Smooth muscle cell (in vitro differentiated cells): ENCODE data around the gene RAD51B. TPM values are rescaled to one million over a fixed set of nuclear protein-coding genes. Genes with fewer than 3 reads are reported as not detected.

ENCODE experiments used
- DNase-seq: peaks from one replicate; lab custom pipeline; 2025; ENCODE audit not compliant: unreplicated experiment; lab: John Stamatoyannopoulos, UW
- H2AFZ ChIP-seq: fragments of 200-600 bp; sonication (generic); 2 replicates; pipeline ENCODE4 v1.6.0; 2016; ENCODE audit warnings: antibody characterized with exemption, low read depth, mild to moderate bottlenecking
- H3F3A ChIP-seq: fragments of 200-600 bp; sonication (generic); 2 replicates; pipeline ENCODE4 v1.6.0; 2017; ENCODE audit warnings: antibody characterized with exemption, low read depth
- H3K27ac ChIP-seq: fragments of 200-600 bp; sonication (generic); 2 replicates; pipeline ENCODE4 v1.5.1; 2016; ENCODE audit warnings: low read depth, mild to moderate bottlenecking
- H3K27me3 ChIP-seq: fragments of 200-600 bp; sonication (generic); 2 replicates; pipeline ENCODE4 v1.6.1; 2016; ENCODE audit warnings: low read depth, mild to moderate bottlenecking
- H3K36me3 ChIP-seq: fragments of 200-600 bp; sonication (generic); 2 replicates; pipeline ENCODE4 v1.5.1; 2016; ENCODE audit warnings: low read depth
- H3K4me1 ChIP-seq: fragments of 200-600 bp; sonication (generic); 2 replicates; pipeline ENCODE4 v1.5.1; 2016; ENCODE audit warnings: low read depth
- H3K4me2 ChIP-seq: fragments of 200-600 bp; sonication (generic); 2 replicates; pipeline ENCODE4 v1.6.0; 2016; ENCODE audit warnings: mild to moderate bottlenecking
- H3K4me3 ChIP-seq: fragments of 200-600 bp; sonication (generic); 2 replicates; pipeline ENCODE4 v1.5.1; 2016; ENCODE audit warnings: mild to moderate bottlenecking
- H3K79me2 ChIP-seq: fragments of 200-600 bp; sonication (generic); 2 replicates; pipeline ENCODE4 v1.6.0; 2016; ENCODE audit warnings: low read depth, mild to moderate bottlenecking
- H3K9ac ChIP-seq: fragments of 200-600 bp; sonication (generic); 2 replicates; pipeline ENCODE4 v1.6.0; 2016; ENCODE audit warnings: low read depth
- H3K9me3 ChIP-seq: fragments of 200-600 bp; sonication (generic); replicated peaks from 2 replicates; pipeline ENCODE4 v1.5.1; 2016; ENCODE audit warnings: low read depth
- H4K20me1 ChIP-seq: fragments of 200-600 bp; sonication (generic); 2 replicates; pipeline ENCODE4 v1.6.0; 2016; ENCODE audit warnings: low read depth
- WGBS: methylation state at CpG from one replicate; pipeline ENCODE4 v1.1.7; 2016; ENCODE audit warnings: low lambda C conversion rate; 5-methylcytosine and 5-hydroxymethylcytosine counted together
- polyA plus RNA-seq: library from polyadenylated mRNA; unstranded; fragments of >200 nt; fragmentation: Nextera tagmentation; extraction: Ambion mirVana; gene quantifications from 2 replicates; pipeline ENCODE4 v1.2.1, GENCODE V29; 2016
- total RNA-seq: library from RNA; depleted of rRNA; stranded (reverse); fragments of >200 nt; gene quantifications from 2 replicates; pipeline ENCODE4 v1.2.3, GENCODE V29; 2014
- TF ChIP-seq, protein P1 (sequence below): fragments of 200-600 bp; sonication (generic); IDR thresholded peaks from 2 replicates; pipeline ENCODE4 v1.5.1; 2017; ENCODE audit warnings: borderline replicate concordance, mild to moderate bottlenecking, antibody characterized with exemption; ENCODE audit not compliant: insufficient read depth, poor library complexity, severe bottlenecking

The RAD51B gene
- total and polyA plus RNA-seq, 2 experiments from 2014 or later: 4.6 to 5.3 TPM

DNA sequence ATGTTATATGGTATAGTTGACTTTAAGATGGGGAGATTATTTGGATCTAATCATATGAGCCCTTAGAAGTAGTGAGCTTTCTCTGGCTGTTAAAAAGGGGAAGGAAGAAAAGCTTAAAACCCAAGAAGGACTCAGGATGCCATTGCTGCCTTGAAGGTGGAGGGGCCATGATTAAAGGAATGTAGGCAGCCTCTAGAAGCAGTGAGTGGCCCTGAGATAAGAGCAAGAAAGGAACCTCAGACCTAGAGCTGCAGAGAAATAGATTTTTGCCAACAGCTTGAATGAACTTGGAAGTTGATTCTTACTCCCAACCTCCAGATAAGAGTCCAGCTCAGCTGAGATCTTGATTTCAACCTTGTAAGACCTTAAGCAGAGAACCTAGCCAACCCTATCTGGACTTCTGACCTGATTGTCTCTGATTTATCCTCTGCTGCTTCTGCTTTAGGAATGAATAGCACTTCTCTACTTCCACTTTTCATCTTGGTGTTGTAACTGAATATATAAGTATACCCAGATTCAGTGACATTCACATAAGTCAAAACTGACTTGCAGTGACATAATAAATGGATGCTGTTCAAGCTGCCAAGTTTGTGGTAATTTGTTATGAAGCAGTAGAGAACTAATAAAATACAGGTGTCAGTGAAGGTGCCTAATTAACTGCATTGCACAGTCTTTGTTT, 33.5 kb downstream of the RAD51B start:
- H3K9me3 ChIP-seq: no peaks in the 10 kb centered on the region
- TF ChIP-seq, protein P1, sequence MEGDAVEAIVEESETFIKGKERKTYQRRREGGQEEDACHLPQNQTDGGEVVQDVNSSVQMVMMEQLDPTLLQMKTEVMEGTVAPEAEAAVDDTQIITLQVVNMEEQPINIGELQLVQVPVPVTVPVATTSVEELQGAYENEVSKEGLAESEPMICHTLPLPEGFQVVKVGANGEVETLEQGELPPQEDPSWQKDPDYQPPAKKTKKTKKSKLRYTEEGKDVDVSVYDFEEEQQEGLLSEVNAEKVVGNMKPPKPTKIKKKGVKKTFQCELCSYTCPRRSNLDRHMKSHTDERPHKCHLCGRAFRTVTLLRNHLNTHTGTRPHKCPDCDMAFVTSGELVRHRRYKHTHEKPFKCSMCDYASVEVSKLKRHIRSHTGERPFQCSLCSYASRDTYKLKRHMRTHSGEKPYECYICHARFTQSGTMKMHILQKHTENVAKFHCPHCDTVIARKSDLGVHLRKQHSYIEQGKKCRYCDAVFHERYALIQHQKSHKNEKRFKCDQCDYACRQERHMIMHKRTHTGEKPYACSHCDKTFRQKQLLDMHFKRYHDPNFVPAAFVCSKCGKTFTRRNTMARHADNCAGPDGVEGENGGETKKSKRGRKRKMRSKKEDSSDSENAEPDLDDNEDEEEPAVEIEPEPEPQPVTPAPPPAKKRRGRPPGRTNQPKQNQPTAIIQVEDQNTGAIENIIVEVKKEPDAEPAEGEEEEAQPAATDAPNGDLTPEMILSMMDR: no peak
- H3K27ac ChIP-seq: no peak overlapping the region
- H3K4me1 ChIP-seq: no peaks in the 10 kb centered on the region
- no peak overlapping the region for H3K4me2 ChIP-seq
- H3F3A ChIP-seq: no peaks in the 10 kb centered on the region
- H2AFZ ChIP-seq: no peak overlapping the region
- no peak for DNase-seq
- H4K20me1 ChIP-seq: no peaks in the 10 kb centered on the region
- no peaks in the 10 kb centered on the region for H3K27me3 ChIP-seq
- H3K9ac ChIP-seq: no peak overlapping the region
- no peak overlapping the region for H3K4me3 ChIP-seq
- H3K36me3 ChIP-seq: no peaks in the 10 kb centered on the region
- H3K79me2 ChIP-seq: peaks cover 5% of the 10 kb centered on the region

DNA sequence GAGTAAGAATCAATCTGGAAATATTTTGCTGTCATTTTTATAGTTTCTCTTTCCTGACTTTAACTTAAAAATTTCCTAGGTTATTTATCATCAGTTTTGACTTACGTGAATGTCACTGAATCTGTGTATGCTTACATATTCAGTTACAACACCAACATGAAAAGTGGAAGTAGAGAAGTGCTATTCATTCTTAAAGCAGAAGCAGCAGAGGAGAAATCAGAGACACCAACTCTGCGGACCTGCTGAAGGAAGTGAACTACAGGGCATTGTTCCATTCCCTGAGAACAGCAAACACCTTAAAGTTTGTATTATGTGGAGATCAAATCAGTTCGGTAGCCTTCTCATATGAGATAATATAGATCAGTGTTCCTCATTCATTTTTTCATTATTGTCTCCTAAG, 34.1 kb downstream of the RAD51B start:
- Histone ChIP-seq H3K9me3 (no peaks in the 10 kb centered on the region), H3K79me2 (peaks cover 5% of the 10 kb centered on the region), H3K4me2 (no peak overlapping the region), H3K4me3 (no peak overlapping the region), H3K27ac (no peak overlapping the region), H4K20me1 (no peaks in the 10 kb centered on the region), H3K9ac (no peak overlapping the region), H3K4me1 (no peaks in the 10 kb centered on the region), H3F3A (no peaks in the 10 kb centered on the region), H3K27me3 (no peaks in the 10 kb centered on the region), H3K36me3 (no peaks in the 10 kb centered on the region), H2AFZ (no peak overlapping the region)
- 86% methylated on average over 3 of the region's 3 CpGs for WGBS
- DNase-seq: no peak
- TF ChIP-seq, protein P1: no peak

DNA sequence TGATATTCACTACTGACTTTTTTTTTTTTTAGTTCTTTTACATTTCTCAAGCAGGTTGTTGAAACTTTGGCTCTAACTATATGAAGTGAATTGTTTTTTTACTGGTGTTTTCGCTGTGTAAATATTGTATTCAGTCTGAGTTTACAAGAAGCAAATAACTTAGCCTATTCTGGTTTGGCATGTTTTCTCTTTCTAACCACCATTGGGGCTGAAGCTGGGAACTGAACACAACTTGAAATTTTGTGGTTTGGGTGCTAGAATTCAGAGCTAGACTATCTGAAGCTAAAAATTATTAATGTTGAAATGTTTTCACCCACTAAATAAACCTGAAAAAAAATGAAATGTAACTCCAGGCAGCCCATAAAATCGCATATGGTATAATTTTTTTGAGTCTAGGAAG, 37.2 kb downstream of the RAD51B start:
- no peaks in the 10 kb centered on the region for H3K36me3 ChIP-seq
- H3K9me3 ChIP-seq: no peaks in the 10 kb centered on the region
- H3K27ac ChIP-seq: no peak overlapping the region
- TF ChIP-seq, protein P1: no peak
- H3K9ac ChIP-seq: no peak overlapping the region
- no peaks in the 10 kb centered on the region for H3K79me2 ChIP-seq
- H2AFZ ChIP-seq: no peak overlapping the region
- H3K4me1 ChIP-seq: no peaks in the 10 kb centered on the region
- no peaks in the 10 kb centered on the region for H3K27me3 ChIP-seq
- no peak overlapping the region for H3K4me2 ChIP-seq
- WGBS: 89% methylated on average over 2 of the region's 2 CpGs
- no peaks in the 10 kb centered on the region for H3F3A ChIP-seq
- no peaks in the 10 kb centered on the region for H4K20me1 ChIP-seq
- no peak for DNase-seq
- H3K4me3 ChIP-seq: no peak overlapping the region

DNA sequence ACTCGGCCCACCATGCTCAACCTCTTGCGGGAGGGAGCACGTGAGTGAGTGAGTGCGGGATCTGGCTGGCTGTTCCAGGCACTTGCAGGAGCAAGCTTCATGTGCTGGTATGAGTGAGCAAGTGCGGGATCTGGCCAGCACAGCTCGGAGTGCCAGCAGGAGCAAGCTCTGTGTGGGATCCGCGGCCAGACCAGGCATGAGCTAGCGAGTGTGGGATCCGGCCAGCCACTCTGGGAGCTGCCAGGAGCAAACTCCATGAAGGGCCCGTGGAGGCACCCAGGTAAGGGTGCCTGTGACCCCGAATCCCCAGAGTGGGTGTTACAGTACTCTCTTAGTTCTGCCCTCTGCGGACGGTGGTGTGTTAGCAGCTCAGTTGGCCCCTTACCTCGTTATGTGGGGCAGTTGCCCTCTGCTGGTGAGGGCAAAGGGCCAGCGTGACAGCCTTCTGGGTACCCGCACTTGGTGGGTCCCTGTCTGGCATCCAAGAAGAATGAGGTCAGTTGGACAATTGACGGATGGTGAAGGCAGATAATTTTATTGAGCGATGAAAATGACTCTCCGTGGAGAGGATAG, 38.3 kb downstream of the RAD51B start:
- Histone ChIP-seq H3K27me3 (no peaks in the 10 kb centered on the region), H3K27ac (no peak overlapping the region), H3K79me2 (no peaks in the 10 kb centered on the region), H3K9me3 (no peaks in the 10 kb centered on the region), H3K9ac (no peak overlapping the region), H2AFZ (no peak overlapping the region), H3K4me1 (no peaks in the 10 kb centered on the region), H3K4me3 (no peak overlapping the region), H4K20me1 (no peaks in the 10 kb centered on the region), H3F3A (no peaks in the 10 kb centered on the region), H3K36me3 (no peaks in the 10 kb centered on the region), H3K4me2 (no peak overlapping the region)
- no peak for DNase-seq
- WGBS: 92% methylated on average over 20 of the region's 20 CpGs
- TF ChIP-seq, protein P1: no peak
